MCF 10A (cell line): ENCODE results near the gene GADD45B. TPM values are rescaled to one million over a fixed set of nuclear protein-coding genes. Genes with fewer than 3 reads are reported as not detected.

Experiments
- BruUV-seq: library from RNA; stranded (reverse); fragments of 400-500 nt; replicated peaks from 2 replicates; lab custom pipeline; 2021; lab: Mats Ljungman, UMichigan
- CTCF ChIA-PET: fragments of 300-600 bp; sonication (Branson Sonifier 250); formaldehyde crosslinking; extraction: SDS; loops from one replicate; lab custom pipeline; 2021; ENCODE audit warnings: antibody characterized with exemption, inconsistent platforms; lab: Yijun Ruan, JAX
- POLR2A ChIA-PET: fragments of 300-600, 350-650 bp; sonication (Branson Sonifier 250); formaldehyde crosslinking; extraction: SDS; loops from one replicate; lab custom pipeline; 2020; ENCODE audit warnings: antibody characterized with exemption, inconsistent platforms; lab: Yijun Ruan, JAX
- DNase-seq: peaks from one replicate; pipeline ENCODE4 v3.0.0-alpha.2; 2018; ENCODE audit not compliant: unreplicated experiment
- H3K27ac Mint-ChIP-seq: one replicate; pipeline ENCODE4 v1.8.0; 2022; ENCODE audit warnings: mild to moderate bottlenecking, low read depth, mixed read lengths; ENCODE audit not compliant: unreplicated experiment
- H3K27me3 Mint-ChIP-seq: one replicate; pipeline ENCODE4 v1.8.0; 2022; ENCODE audit warnings: mixed read lengths; ENCODE audit not compliant: insufficient read depth, unreplicated experiment
- H3K36me3 Mint-ChIP-seq: one replicate; pipeline ENCODE4 v1.8.0; 2022; ENCODE audit warnings: mild to moderate bottlenecking, moderate library complexity, mixed read lengths; ENCODE audit not compliant: insufficient read depth, unreplicated experiment
- H3K4me1 Mint-ChIP-seq: one replicate; pipeline ENCODE4 v1.8.0; 2022; ENCODE audit warnings: mixed read lengths; ENCODE audit not compliant: insufficient read depth, unreplicated experiment
- H3K4me3 Mint-ChIP-seq: one replicate; pipeline ENCODE4 v1.8.0; 2022; ENCODE audit warnings: mild to moderate bottlenecking, moderate library complexity, mixed read lengths; ENCODE audit not compliant: unreplicated experiment
- H3K9me3 Mint-ChIP-seq: one replicate; pipeline ENCODE4 v1.8.0; 2022; ENCODE audit warnings: mixed read lengths; ENCODE audit not compliant: unreplicated experiment
- CTCF ChIP-seq: fragments of 200-600 bp; IDR thresholded peaks from one replicate; pipeline ENCODE4 v1.8.0; 2022; ENCODE audit warnings: antibody characterized with exemption, mild to moderate bottlenecking; ENCODE audit not compliant: unreplicated experiment
- intact Hi-C: fragments of 100-400 bp; cut with micrococcal nuclease; formaldehyde crosslinking; loops from 2 replicates; pipeline ENCODE4 v1.14.1; 2022
- total RNA-seq: library from RNA; stranded (reverse); gene quantifications from 2 replicates; pipeline ENCODE4 v1.2.3, GENCODE V29; 2022

Gene GADD45B
- total RNA-seq, 1 experiment from 2014 or later = 53.8 TPM

DNA sequence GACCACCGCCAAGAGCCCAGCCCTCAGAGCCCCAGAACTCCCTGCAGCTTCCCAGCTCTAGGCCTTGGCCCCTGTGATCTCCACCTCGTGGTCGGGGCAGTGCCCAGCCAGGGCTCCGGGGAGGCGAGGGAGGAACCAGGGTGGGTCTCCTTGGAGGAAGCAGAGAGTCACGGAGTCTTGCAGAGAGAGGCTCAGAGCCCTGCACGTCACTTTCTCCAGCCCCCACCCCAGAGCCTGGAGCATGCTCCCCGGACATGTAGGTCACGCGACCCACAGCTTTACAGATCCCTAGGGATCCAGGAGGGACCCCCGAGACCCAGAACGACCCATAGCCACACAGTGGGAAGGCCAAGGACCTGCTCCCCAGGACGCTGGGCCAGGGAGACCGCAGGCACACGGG, 11.9 kb downstream of the GADD45B start:
- Mint-ChIP-seq H3K4me3 (no peak overlapping the region), H3K36me3 (no peaks in the 10 kb centered on the region), H3K4me1 (peaks cover 31% of the 10 kb centered on the region), H3K27me3 (no peaks in the 10 kb centered on the region), H3K9me3 (no peaks in the 10 kb centered on the region), H3K27ac (no peak overlapping the region)
- no peak for DNase-seq
- no peak for TF ChIP-seq CTCF
- no TSS peak for BruUV-seq
- intact Hi-C loops = no loop called here
- ChIA-PET CTCF (interaction anchor here (0.6 kb wide), 1 partner anchor 17 kb away, joined by 3 read pairs; no protein-coding TSS in a partner anchor), POLR2A (interaction anchor here (10.7 kb wide), 1 partner anchor 10 kb away, joined by 131 read pairs; the partner anchor contains the start of gene GADD45B)

- no peaks in the 10 kb centered on the region for H3K36me3 Mint-ChIP-seq
- H3K4me3 Mint-ChIP-seq = no peak overlapping the region
- H3K27me3 Mint-ChIP-seq = no peaks in the 10 kb centered on the region
- TF ChIP-seq CTCF = no peak
- CTCF ChIA-PET = interaction anchor here (0.6 kb wide), 1 partner anchor 17 kb away, joined by 3 read pairs; no protein-coding TSS in a partner anchor
- BruUV-seq = no TSS peak
- intact Hi-C loops = no loop called here
- POLR2A ChIA-PET = interaction anchor here (0.7 to 10.7 kb wide), 2 partner anchors 10 to 836 kb away, joined by 3 to 131 read pairs; partner anchors contain the start of genes GADD45B and TCF3
- peaks cover 34% of the 10 kb centered on the region for H3K4me1 Mint-ChIP-seq
- H3K27ac Mint-ChIP-seq = no peak overlapping the region
- no peak for DNase-seq
- H3K9me3 Mint-ChIP-seq = no peaks in the 10 kb centered on the region
Observed at GRCh38 chr19:2488405-2488941, 12.5 kb downstream of the GADD45B start.

GRCh38 chr19:2488942-2489731, 13.2 kb downstream of the GADD45B start:
- H3K36me3 Mint-ChIP-seq = no peaks in the 10 kb centered on the region
- peak; percentile 64 for DNase-seq
- POLR2A ChIA-PET = interaction anchor here (0.7 to 10.7 kb wide), 2 partner anchors 11 to 837 kb away, joined by 3 to 131 read pairs; partner anchors contain the start of genes GADD45B and TCF3
- H3K4me3 Mint-ChIP-seq = no peak overlapping the region
- no peak overlapping the region for H3K27ac Mint-ChIP-seq
- no peaks in the 10 kb centered on the region for H3K27me3 Mint-ChIP-seq
- no peaks in the 10 kb centered on the region for H3K9me3 Mint-ChIP-seq
- no peak for TF ChIP-seq CTCF
- peaks cover 35% of the 10 kb centered on the region for H3K4me1 Mint-ChIP-seq
- CTCF ChIA-PET = no interaction called here
- intact Hi-C loops = no loop called here
- no TSS peak for BruUV-seq

- H3K27me3 Mint-ChIP-seq = no peaks in the 10 kb centered on the region
- CTCF ChIA-PET = interaction anchor here (0.5 to 1.2 kb wide), 4 partner anchors 13 to 193 kb away, joined by 3 to 7 read pairs (median 3); no protein-coding TSS in a partner anchor
- H3K4me3 Mint-ChIP-seq = peak overlapping the region; percentile 51
- no TSS peak for BruUV-seq
- POLR2A ChIA-PET = interaction anchor here (0.6 to 10.7 kb wide), 12 partner anchors 13 to 137 kb away, joined by 3 to 131 read pairs (median 5); partner anchors contain the start of gene GADD45B
- no peaks in the 10 kb centered on the region for H3K36me3 Mint-ChIP-seq
- intact Hi-C loops = loop anchor here (1.0 kb wide), 1 partner anchor 50 kb away; no protein-coding TSS in a partner anchor
- peaks cover 33% of the 10 kb centered on the region for H3K4me1 Mint-ChIP-seq
- H3K9me3 Mint-ChIP-seq = no peaks in the 10 kb centered on the region
- no peak for DNase-seq
- no peak for TF ChIP-seq CTCF
- no peak overlapping the region for H3K27ac Mint-ChIP-seq
Observed at GRCh38 chr19:2490659-2491058, 14.7 kb downstream of the GADD45B start.
